CD4-positive, alpha-beta T cell treated with Interleukin-1 beta for 1 hour (primary cell): ENCODE measurements around the gene ATP9B.

Experiments
- DNase-seq, 2 donors: peaks; one replicate each; pipeline ENCODE4 v3.0.0-alpha.2; 2020 to 2022

The ATP9B gene

GRCh38 chr18:79200546-79201268, 131.5 kb downstream of the ATP9B start:
- no peak for DNase-seq

- DNase-seq, result no peak
These were observed 133.9 kb downstream of the ATP9B start for GRCh38 chr18:79203017-79203605.

GRCh38 chr18:79204889-79205807, 136.0 kb downstream of the ATP9B start:
- no peak for DNase-seq

- DNase-seq, result no peak
These were observed 137.2 kb downstream of the ATP9B start for GRCh38 chr18:79206444-79206843.

GRCh38 chr18:79208906-79209305, 139.7 kb downstream of the ATP9B start:
- no peak for DNase-seq

GRCh38 chr18:79210002-79210910, 141.1 kb downstream of the ATP9B start:
- no peak for DNase-seq

- DNase-seq, result no peak
These were observed 142.7 kb downstream of the ATP9B start for GRCh38 chr18:79211844-79212243.

GRCh38 chr18:79214056-79214455, 144.9 kb downstream of the ATP9B start:
- DNase-seq, result no peak

GRCh38 chr18:79216176-79216575, 147.0 kb downstream of the ATP9B start:
- no peak for DNase-seq

- no peak for DNase-seq
These were observed 148.9 kb downstream of the ATP9B start for GRCh38 chr18:79217979-79218604.

- DNase-seq, result no peak
These were observed 149.5 kb downstream of the ATP9B start for GRCh38 chr18:79218605-79219190.

- DNase-seq, result no peak
These were observed 151.9 kb downstream of the ATP9B start for GRCh38 chr18:79221136-79221535.

- no peak for DNase-seq
These were observed 153.6 kb downstream of the ATP9B start for GRCh38 chr18:79222790-79223189.

- DNase-seq, result no peak
These were observed 154.2 kb downstream of the ATP9B start for GRCh38 chr18:79223431-79223830.

- no peak for DNase-seq
These were observed 155.2 kb downstream of the ATP9B start for GRCh38 chr18:79224381-79224780.

- no peak for DNase-seq
These were observed 158.4 kb downstream of the ATP9B start for GRCh38 chr18:79227621-79228020.

- no peak for DNase-seq
These were observed 160.2 kb downstream of the ATP9B start for GRCh38 chr18:79229431-79229830.

GRCh38 chr18:79234438-79234837, 165.2 kb downstream of the ATP9B start:
- no peak for DNase-seq

GRCh38 chr18:79239631-79240030, 170.4 kb downstream of the ATP9B start:
- DNase-seq, result no peak

- DNase-seq, result no peak
These were observed 172.6 kb downstream of the ATP9B start for GRCh38 chr18:79241755-79242154.

- no peak for DNase-seq
These were observed 173.1 kb downstream of the ATP9B start for GRCh38 chr18:79242246-79242645.
